ENCODE results near the gene C6orf62.

DNA sequence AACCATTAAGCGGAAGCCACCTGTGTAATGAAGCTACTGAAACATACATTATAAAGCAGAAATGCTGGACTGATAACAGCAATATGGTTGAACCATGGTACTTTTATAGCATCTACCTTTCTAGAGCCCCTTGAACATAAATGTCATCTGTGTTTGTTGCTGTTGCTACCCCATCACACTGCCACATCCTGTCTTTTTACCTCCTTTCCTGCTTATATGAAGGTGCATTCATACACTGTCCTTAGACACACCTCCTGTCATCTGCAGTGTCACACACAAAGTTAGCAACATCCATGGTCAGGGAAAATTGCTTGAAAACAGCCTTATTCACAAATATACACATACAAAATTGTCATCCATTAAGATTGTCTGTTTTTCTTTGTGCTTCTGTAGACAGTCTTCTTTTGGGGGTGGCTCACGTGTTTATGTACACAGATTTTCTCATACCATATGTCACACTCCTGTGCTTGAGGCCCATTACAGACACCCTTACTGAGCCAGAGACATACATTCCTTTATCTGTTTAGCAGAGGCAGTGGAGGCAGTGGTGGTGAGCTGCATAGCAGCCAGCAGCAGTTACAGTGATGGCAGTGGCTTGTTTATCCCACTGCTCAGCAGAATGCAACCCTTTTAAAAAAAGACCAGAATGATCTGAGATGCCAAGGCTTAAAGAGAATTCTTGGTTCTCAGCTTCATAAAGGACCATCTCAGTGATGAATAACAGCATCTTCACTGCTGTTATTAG, 25.9 kb downstream of the C6orf62 start:
- TF ChIP-seq, protein P1, sequence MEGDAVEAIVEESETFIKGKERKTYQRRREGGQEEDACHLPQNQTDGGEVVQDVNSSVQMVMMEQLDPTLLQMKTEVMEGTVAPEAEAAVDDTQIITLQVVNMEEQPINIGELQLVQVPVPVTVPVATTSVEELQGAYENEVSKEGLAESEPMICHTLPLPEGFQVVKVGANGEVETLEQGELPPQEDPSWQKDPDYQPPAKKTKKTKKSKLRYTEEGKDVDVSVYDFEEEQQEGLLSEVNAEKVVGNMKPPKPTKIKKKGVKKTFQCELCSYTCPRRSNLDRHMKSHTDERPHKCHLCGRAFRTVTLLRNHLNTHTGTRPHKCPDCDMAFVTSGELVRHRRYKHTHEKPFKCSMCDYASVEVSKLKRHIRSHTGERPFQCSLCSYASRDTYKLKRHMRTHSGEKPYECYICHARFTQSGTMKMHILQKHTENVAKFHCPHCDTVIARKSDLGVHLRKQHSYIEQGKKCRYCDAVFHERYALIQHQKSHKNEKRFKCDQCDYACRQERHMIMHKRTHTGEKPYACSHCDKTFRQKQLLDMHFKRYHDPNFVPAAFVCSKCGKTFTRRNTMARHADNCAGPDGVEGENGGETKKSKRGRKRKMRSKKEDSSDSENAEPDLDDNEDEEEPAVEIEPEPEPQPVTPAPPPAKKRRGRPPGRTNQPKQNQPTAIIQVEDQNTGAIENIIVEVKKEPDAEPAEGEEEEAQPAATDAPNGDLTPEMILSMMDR (IDR thresholded peaks at IDR 0.05), result no peak
- TF ChIP-seq POLR2A (IDR thresholded peaks at IDR 0.05), result no peak
- no peak for TF ChIP-seq EP300 (IDR thresholded peaks at IDR 0.05)
- no peak for TF ChIP-seq POLR2AphosphoS5 (IDR thresholded peaks at IDR 0.05)

Data from stomach (tissue), 4 donors.